GM19035 (cell line): Measurements from ENCODE around the gene ZNF786.
A peak's percentile ranks its signal among the peaks of the same experiment; 100 is the strongest.
"Not testable (repeated sequence)": the region's sequence is repeated elsewhere in the genome, so short reads cannot be mapped to it uniquely, and the experiment has no call there.

Experiments used
- ATAC-seq: cut with Tn5 transposase; IDR thresholded peaks from one replicate; pipeline ENCODE4 v1.9.1; 2021; ENCODE audit not compliant: unreplicated experiment

Gene ZNF786

GRCh38 chr7:149090397-149091195, at the start of gene ZNF786:
TSS of gene ZNF786 (minus strand) at chr7:149090718. CDS start at chr7:149090640, 78 bp downstream.
- peak; percentile 78 for ATAC-seq

- no peak for ATAC-seq
These were observed 45.6 kb upstream of the ZNF786 start for GRCh38 chr7:149136118-149136517.

- no peak for ATAC-seq
These were observed 42.7 kb upstream of the ZNF786 start for GRCh38 chr7:149133028-149133710.

GRCh38 chr7:149130572-149131198, 40.2 kb upstream of the ZNF786 start:
- ATAC-seq: no peak

GRCh38 chr7:149126662-149127266, 36.2 kb upstream of the ZNF786 start:
- peak; percentile 48 for ATAC-seq

- ATAC-seq: peak; percentile 82
These were observed 35.5 kb upstream of the ZNF786 start, which contains the start of gene ZNF425 for GRCh38 chr7:149125863-149126661. TSS of gene ZNF425 (minus strand) at chr7:149126324. CDS start at chr7:149126213, 111 bp downstream.

GRCh38 chr7:149125189-149125862, 34.8 kb upstream of the ZNF786 start:
- ATAC-seq: no peak

GRCh38 chr7:149109969-149110368, 19.5 kb upstream of the ZNF786 start:
- no peak for ATAC-seq

- ATAC-seq: no peak
These were observed 14.2 kb upstream of the ZNF786 start for GRCh38 chr7:149104749-149105148.

- no peak for ATAC-seq
These were observed 13.7 kb upstream of the ZNF786 start for GRCh38 chr7:149104214-149104613.

- no peak for ATAC-seq
These were observed 12.9 kb upstream of the ZNF786 start for GRCh38 chr7:149103424-149103823.

GRCh38 chr7:149102666-149103065, 12.1 kb upstream of the ZNF786 start:
- no peak for ATAC-seq

- no peak for ATAC-seq
These were observed 10.3 kb upstream of the ZNF786 start for GRCh38 chr7:149100821-149101220.

GRCh38 chr7:149099058-149099457, 8.5 kb upstream of the ZNF786 start:
- ATAC-seq: no peak

- ATAC-seq: no peak
These were observed 6.6 kb upstream of the ZNF786 start for GRCh38 chr7:149097088-149097487.

- ATAC-seq: no peak
These were observed 2.7 kb upstream of the ZNF786 start for GRCh38 chr7:149093228-149093627.

- ATAC-seq: not testable (repeated sequence)
These were observed 1.7 kb upstream of the ZNF786 start for GRCh38 chr7:149092244-149092643.

- ATAC-seq: no peak
These were observed 3.1 kb downstream of the ZNF786 start for GRCh38 chr7:149087376-149087775.

- ATAC-seq: no peak
These were observed 4.7 kb downstream of the ZNF786 start for GRCh38 chr7:149085866-149086265.

GRCh38 chr7:149084407-149084806, 6.1 kb downstream of the ZNF786 start:
- no peak for ATAC-seq
